Gastroesophageal sphincter (tissue), 4 donors: ENCODE results near the gene ARPC5. TPM values are rescaled to one million over a fixed set of nuclear protein-coding genes. Genes with fewer than 3 reads are reported as not detected.

Experiments used
- ATAC-seq: fragments of 150-250 bp; one replicate; pipeline ENCODE4 v1.9.1; 2016; ENCODE audit warnings: mild to moderate bottlenecking, moderate library complexity
- H3K27ac ChIP-seq, 4 donors: fragments of 200-600 bp; sonication (generic) in 3 of 4; 1 replicate in 3 of 4; 2 replicates in 1 of 4; pipeline ENCODE4 v1.5.1; 2016 to 2019
- H3K27me3 ChIP-seq: fragments of 200-600 bp; sonication (generic); one replicate; pipeline ENCODE4 v1.5.1; 2019
- H3K36me3 ChIP-seq, 2 donors: fragments of 200-600 bp; sonication (generic); one replicate each; pipeline ENCODE4 v1.5.1; 2019; ENCODE audit warnings: control low read depth in 1 of 2
- H3K4me1 ChIP-seq, 3 donors: fragments of 200-600 bp; sonication (generic); 1 replicate in 2 of 3; 2 replicates in 1 of 3; pipeline ENCODE4 v1.5.1; 2016 to 2019; ENCODE audit warnings: control low read depth in 2 of 3
- H3K4me3 ChIP-seq, 2 donors: fragments of 200-600 bp; sonication (generic); one replicate each; pipeline ENCODE4 v1.5.1; 2019; ENCODE audit warnings: mild to moderate bottlenecking in 1 of 2, moderate library complexity in 1 of 2
- H3K9me3 ChIP-seq, 3 donors: fragments of 200-600 bp; sonication (generic); one replicate each; pipeline ENCODE4 v1.5.1; 2017 to 2019; ENCODE audit warnings: control low read depth in 2 of 3
- CTCF ChIP-seq, 4 experiments: fragments of 200-600 bp in 2 of 4; fragments of 450-650 bp in 2 of 4; sonication (generic) in 1 of 4; IDR thresholded peaks; one replicate each; pipeline ENCODE4 v1.5.1; 2017 to 2019; ENCODE audit warnings: antibody characterized with exemption in 4 of 4, mild to moderate bottlenecking in 2 of 4, moderate library complexity in 2 of 4
- EP300 ChIP-seq: sonication (generic); formaldehyde crosslinking; IDR thresholded peaks from one replicate; pipeline ENCODE4 v1.6.1; 2017; ENCODE audit warnings: antibody characterized with exemption, mild to moderate bottlenecking
- POLR2A ChIP-seq, 2 donors: fragments of 450-650 bp; IDR thresholded peaks; one replicate each; pipeline ENCODE4 v1.6.1; 2017; ENCODE audit warnings: antibody characterized with exemption in 2 of 2, mild to moderate bottlenecking in 2 of 2, moderate library complexity in 1 of 2
- POLR2AphosphoS5 ChIP-seq: sonication (generic); formaldehyde crosslinking; IDR thresholded peaks from one replicate; pipeline ENCODE4 v1.6.1; 2017; ENCODE audit warnings: antibody characterized with exemption
- WGBS, 2 donors: methylation state at CpG; one replicate each; pipeline ENCODE4 v1.1.5; 2018; ENCODE audit warnings: low coverage in 1 of 2; 5-methylcytosine and 5-hydroxymethylcytosine counted together
- total RNA-seq, 4 donors: library from RNA; depleted of rRNA; stranded (reverse); fragments of >200 nt; gene quantifications; one replicate each; pipeline ENCODE4 v1.1.0, GENCODE V29; 2016

The ARPC5 gene
- total RNA-seq, 4 donors from 2014 or later: 66.8 to 154 (median 87.5) TPM

- H3K36me3 ChIP-seq: no peaks in the 10 kb centered on the region
Observed at GRCh38 chr1:183645531-183645930, 9.9 kb upstream of the ARPC5 start.

GRCh38 chr1:183642166-183642565 lies 6.6 kb upstream of the ARPC5 start:
- no peak overlapping the region for H3K27ac ChIP-seq
- H3K9me3 ChIP-seq: no peaks in the 10 kb centered on the region
- ATAC-seq: no peak
- H3K36me3 ChIP-seq: no peaks in the 10 kb centered on the region
- no peaks in the 10 kb centered on the region for H3K27me3 ChIP-seq
- TF ChIP-seq CTCF (IDR thresholded peaks at IDR 0.05) (no peak), POLR2AphosphoS5 (no peak), POLR2A (IDR thresholded peaks at IDR 0.05) (no peak), EP300 (no peak)
- WGBS, 2 donors: 90 to 100% methylated on average over 2 to 3 of the region's 3 CpGs
- H3K4me1 ChIP-seq: peaks cover 0 to under 1% (median 0%) of the 10 kb centered on the region in 3 donors
- H3K4me3 ChIP-seq: no peak overlapping the region

More at GRCh38 chr1:183645531-183645930, 9.9 kb upstream of the ARPC5 start:
- Histone ChIP-seq H3K4me1 (no peaks in the 10 kb centered on the region), H3K4me3 (no peak overlapping the region), H3K27me3 (no peaks in the 10 kb centered on the region), H3K27ac (no peak overlapping the region), H3K9me3 (no peaks in the 10 kb centered on the region)
- TF ChIP-seq CTCF (IDR thresholded peaks at IDR 0.05) (no peak), EP300 (no peak), POLR2A (IDR thresholded peaks at IDR 0.05) (no peak), POLR2AphosphoS5 (no peak)
- ATAC-seq: no peak
- WGBS, 2 donors: 93 to 95% methylated on average over 3 to 5 of the region's 5 CpGs

- H3K27me3 ChIP-seq: no peaks in the 10 kb centered on the region
- no peak for TF ChIP-seq CTCF (IDR thresholded peaks at IDR 0.05)
- H3K4me1 ChIP-seq: peaks cover 0 to 12% (median 0%) of the 10 kb centered on the region in 3 donors
- WGBS, 2 donors: 30 to 56% methylated on average over 1 of the region's 1 CpG
- no peaks in the 10 kb centered on the region for H3K9me3 ChIP-seq
- H3K4me3 ChIP-seq: no peak overlapping the region
- H3K27ac ChIP-seq: no peak overlapping the region
- no peaks in the 10 kb centered on the region for H3K36me3 ChIP-seq
- ATAC-seq: no peak
Observed at GRCh38 chr1:183640193-183640592, 4.6 kb upstream of the ARPC5 start.

GRCh38 chr1:183638649-183639387 lies 3.2 kb upstream of the ARPC5 start:
- Histone ChIP-seq H3K4me3 (no peak overlapping the region), H3K4me1 (peaks cover 0 to 12% (median 0%) of the 10 kb centered on the region in 3 donors), H3K27me3 (no peaks in the 10 kb centered on the region), H3K36me3 (no peaks in the 10 kb centered on the region), H3K27ac (no peak overlapping the region), H3K9me3 (no peaks in the 10 kb centered on the region)
- no peak for ATAC-seq
- 85 to 90% methylated on average over 5 to 7 of the region's 7 CpGs for WGBS, 2 donors
- no peak for TF ChIP-seq EP300
- no peak for TF ChIP-seq POLR2A (IDR thresholded peaks at IDR 0.05)
- TF ChIP-seq CTCF (IDR thresholded peaks at IDR 0.05): no peak
- TF ChIP-seq POLR2AphosphoS5: no peak

- no peak overlapping the region for H3K4me3 ChIP-seq
- 65% methylated on average over 2 to 5 of the region's 5 CpGs for WGBS, 2 donors
- no peak for ATAC-seq
- H3K27ac ChIP-seq: peak overlapping the region in 1 of 4 donors; percentile 98
- peaks cover 0 to 30% (median 0%) of the 10 kb centered on the region in 3 donors for H3K4me1 ChIP-seq
- TF ChIP-seq CTCF (IDR thresholded peaks at IDR 0.05): no peak
- TF ChIP-seq POLR2A (IDR thresholded peaks at IDR 0.05): no peak
- no peak for TF ChIP-seq POLR2AphosphoS5
- no peak for TF ChIP-seq EP300
- no peaks in the 10 kb centered on the region for H3K9me3 ChIP-seq
- H3K27me3 ChIP-seq: no peaks in the 10 kb centered on the region
- H3K36me3 ChIP-seq: no peaks in the 10 kb centered on the region
Observed at GRCh38 chr1:183636783-183637182, 1.2 kb upstream of the ARPC5 start.
